Type B pancreatic cell (in vitro differentiated cells): ENCODE results near the gene ZMYND8. TPM values are rescaled to one million over a fixed set of nuclear protein-coding genes. Genes with fewer than 3 reads are reported as not detected.

Experiments
- DNase-seq: peaks from one replicate; pipeline ENCODE4 v3.0.0; 2021; ENCODE audit warnings: mixed read lengths; ENCODE audit not compliant: unreplicated experiment; ENCODE audit errors: extremely low spot score
- H3K27ac Mint-ChIP-seq: 2 replicates; pipeline ENCODE4 v1.8.0; 2021; ENCODE audit warnings: mild to moderate bottlenecking, mixed read lengths
- H3K27me3 Mint-ChIP-seq: 2 replicates; pipeline ENCODE4 v1.8.0; 2021; ENCODE audit warnings: mixed read lengths
- H3K36me3 Mint-ChIP-seq: 2 replicates; pipeline ENCODE4 v1.8.0; 2021; ENCODE audit warnings: mixed read lengths
- H3K4me1 Mint-ChIP-seq: one replicate; pipeline ENCODE4 v1.8.0; 2021; ENCODE audit warnings: mixed read lengths; ENCODE audit not compliant: unreplicated experiment
- H3K4me3 Mint-ChIP-seq: 2 replicates; pipeline ENCODE4 v1.8.0; 2021; ENCODE audit warnings: mild to moderate bottlenecking, mixed read lengths
- H3K9me3 Mint-ChIP-seq: 2 replicates; pipeline ENCODE4 v1.8.0; 2021; ENCODE audit warnings: mixed read lengths
- CTCF ChIP-seq: fragments of 200-600 bp; sonication (generic); conservative IDR thresholded peaks from 2 replicates; pipeline ENCODE4 v1.5.0; 2021; ENCODE audit warnings: antibody characterized with exemption, mild to moderate bottlenecking
- total RNA-seq: library from RNA; stranded (reverse); gene quantifications from 2 replicates; pipeline ENCODE4 v1.2.1, GENCODE V29; 2021; ENCODE audit warnings: low replicate concordance

ZMYND8 gene
- total RNA-seq, 1 donor from 2014 or later = 58.9 TPM

- no peak overlapping the region for H3K4me3 Mint-ChIP-seq
- H3K4me1 Mint-ChIP-seq = peaks cover 35% of the 10 kb centered on the region
- no peaks in the 10 kb centered on the region for H3K9me3 Mint-ChIP-seq
- TF ChIP-seq CTCF = no peak
- H3K36me3 Mint-ChIP-seq = peaks cover 36% of the 10 kb centered on the region
- no peaks in the 10 kb centered on the region for H3K27me3 Mint-ChIP-seq
- no peak for DNase-seq
- H3K27ac Mint-ChIP-seq = no peak overlapping the region
Measured at GRCh38 chr20:47337413-47337812, 19.1 kb downstream of the ZMYND8 start.

GRCh38 chr20:47336129-47336754, 20.3 kb downstream of the ZMYND8 start:
- Mint-ChIP-seq H3K4me1 (peaks cover 40% of the 10 kb centered on the region), H3K27me3 (no peaks in the 10 kb centered on the region), H3K4me3 (no peak overlapping the region)

GRCh38 chr20:47335251-47336128, 21.0 kb downstream of the ZMYND8 start:
- H3K27me3 Mint-ChIP-seq = no peaks in the 10 kb centered on the region
- H3K9me3 Mint-ChIP-seq = no peaks in the 10 kb centered on the region
- no peak for TF ChIP-seq CTCF
- peak overlapping the region; percentile 45 for H3K27ac Mint-ChIP-seq
- DNase-seq = no peak
- H3K4me1 Mint-ChIP-seq = peaks cover 42% of the 10 kb centered on the region
- peaks cover 46% of the 10 kb centered on the region for H3K36me3 Mint-ChIP-seq
- H3K4me3 Mint-ChIP-seq = no peak overlapping the region

More at GRCh38 chr20:47336129-47336754, 20.3 kb downstream of the ZMYND8 start:
- TF ChIP-seq CTCF = no peak
- Mint-ChIP-seq H3K27ac (no peak overlapping the region), H3K9me3 (no peaks in the 10 kb centered on the region), H3K36me3 (peaks cover 44% of the 10 kb centered on the region)
- DNase-seq = no peak

GRCh38 chr20:47334022-47334551, 22.4 kb downstream of the ZMYND8 start:
- Mint-ChIP-seq H3K4me3 (peak overlapping the region; percentile 57), H3K9me3 (no peaks in the 10 kb centered on the region), H3K4me1 (peaks cover 52% of the 10 kb centered on the region), H3K27me3 (no peaks in the 10 kb centered on the region), H3K36me3 (peaks cover 46% of the 10 kb centered on the region), H3K27ac (peak overlapping the region; percentile 86)
- TF ChIP-seq CTCF = no peak
- DNase-seq = no peak

- H3K9me3 Mint-ChIP-seq = no peaks in the 10 kb centered on the region
- TF ChIP-seq CTCF = no peak
- DNase-seq = no peak
- H3K4me3 Mint-ChIP-seq = no peak overlapping the region
- no peak overlapping the region for H3K27ac Mint-ChIP-seq
- H3K4me1 Mint-ChIP-seq = peaks cover 58% of the 10 kb centered on the region
- no peaks in the 10 kb centered on the region for H3K27me3 Mint-ChIP-seq
- peaks cover 41% of the 10 kb centered on the region for H3K36me3 Mint-ChIP-seq
Measured at GRCh38 chr20:47332381-47333206, 23.9 kb downstream of the ZMYND8 start.
